ENCODE data around the gene TGFBR3L. TPM values are rescaled to one million over a fixed set of nuclear protein-coding genes. Genes with fewer than 3 reads are reported as not detected.

The TGFBR3L gene
- total and polyA plus RNA-seq, 2 of the 4 experiments (the other 2 are of a cell fraction), result 0.94 TPM; not detected in 1

- peak overlapping the region; percentile 99 for H2AFZ ChIP-seq (replicated peaks; ENCODE audit: low read length, poor library complexity)
- H3K9ac ChIP-seq (ENCODE audit: low read depth, low read length), result peak overlapping the region; percentile 93
- peak overlapping the region; percentile 99 for H3K14ac ChIP-seq (replicated peaks; ENCODE audit: low read depth, low read length)
- intact Hi-C loops (cut with micrococcal nuclease), result no loop called here
- H2BK5ac ChIP-seq (ENCODE audit: low read depth, low read length, poor library complexity, severe bottlenecking), result peak overlapping the region; percentile 85
- no peak overlapping the region for H3K18ac ChIP-seq (ENCODE audit: low read depth, low read length)
- H3K27me3 ChIP-seq (ENCODE audit: control insufficient read depth, insufficient read depth, low read length), result no peaks in the 10 kb centered on the region
- TF ChIP-seq MAFK (IDR thresholded peaks at IDR 0.05; ENCODE audit: low read depth, low read length) (no peak), MXI1 (IDR thresholded peaks at IDR 0.05; ENCODE audit: borderline replicate concordance, low read depth, low read length) (no peak), USF2 (IDR thresholded peaks at IDR 0.05; ENCODE audit: low read depth, low read length) (no peak), POLR2A (IDR thresholded peaks at IDR 0.05; ENCODE audit: low read depth, low read length) (no peak), RFX5 (IDR thresholded peaks at IDR 0.05; ENCODE audit: low read depth, low read length) (no peak), MAZ (IDR thresholded peaks at IDR 0.05; ENCODE audit: borderline replicate concordance, low read depth, low read length) (no peak), FOS (IDR thresholded peaks at IDR 0.05; ENCODE audit: low read depth, low read length) (no peak)
- ChIA-PET POLR2A (ENCODE audit: unreplicated experiment) (interaction anchor here (1.6 kb wide), 1 partner anchor 17 kb away, joined by 5 read pairs; the partner anchor contains the start of gene SNAPC2), CTCF (interaction anchor here (1.0 to 1.6 kb wide), 3 partner anchors 10 to 34 kb away, joined by 5 to 7 read pairs (median 6); partner anchors contain the start of gene SNAPC2)
- H3K27ac ChIP-seq (ENCODE audit: insufficient read depth, low read length), result peak overlapping the region; percentile 91
- no TSS peak for BruUV-seq (replicated peaks)
- dilution Hi-C loops (cut with HindIII; ENCODE audit: low sequenced_read_pairs, unreplicated experiment), result no loop called here
- H4K91ac ChIP-seq (ENCODE audit: insufficient read depth, low read depth, low read length), result peak overlapping the region; percentile 94
- peak overlapping the region; percentile 75 for H4K5ac ChIP-seq (ENCODE audit: low read depth, low read length)
- H2BK15ac ChIP-seq (ENCODE audit: low read depth, low read length), result no peak overlapping the region
- DNase-seq (no peak), ATAC-seq (ENCODE audit: low read depth) (no peak)
- H3K9me1 ChIP-seq (ENCODE audit: insufficient read depth, low read length), result peaks cover 11% of the 10 kb centered on the region
- peak overlapping the region; percentile 99 for H2AK5ac ChIP-seq (ENCODE audit: low read depth, low read length)
- peak overlapping the region; percentile 72 for H3K4me2 ChIP-seq (ENCODE audit: low read depth, low read length)
- H3K4me3 ChIP-seq (ENCODE audit: insufficient read depth, low read depth, low read length), result peak overlapping the region; percentile 60
- H3K79me1 ChIP-seq (ENCODE audit: low read depth in 1 of 2, low read length in 2 of 2), result peaks cover 14 to 40% of the 10 kb centered on the region in 2 experiments; a peak in 3 of 4 replicates
- 28% methylated on average over 4 of the region's 20 CpGs; no CpG with 5 or more reads in 1 of the 2 experiments for WGBS, 2 experiments (ENCODE audit: extremely low coverage in 2 of 2, insufficient read length in 1 of 2)
- no peak overlapping the region for H2BK20ac ChIP-seq (ENCODE audit: low read depth, low read length)
- 0 out of 2 replicates have a peak overlapping the region, but pooled peaks have one; percentile 46 for H2BK120ac ChIP-seq (ENCODE audit: low read depth, low read length)
- H3K56ac ChIP-seq (ENCODE audit: extremely low read depth, insufficient read depth, low read length), result 0 out of 2 replicates have a peak overlapping the region, but pooled peaks have one; percentile 16
- peak overlapping the region; percentile 93 for H3K4ac ChIP-seq (ENCODE audit: low read depth, low read length)
- H4K8ac ChIP-seq (ENCODE audit: low read depth in 2 of 2, low read length in 2 of 2), result peak overlapping the region; percentile 72 to 95
- H3K9me3 ChIP-seq (ENCODE audit: control insufficient read depth, insufficient read depth, low read length), result no peaks in the 10 kb centered on the region
- peak overlapping the region; percentile 91; the same call in 1 of the 2 replicates for H3K23ac ChIP-seq (ENCODE audit: low read depth, low read length)
- peaks cover 33% of the 10 kb centered on the region for H4K20me1 ChIP-seq (ENCODE audit: insufficient read depth, low read length)
- H2AK9ac ChIP-seq (replicated peaks; ENCODE audit: low read depth, low read length, poor library complexity), result peak overlapping the region; percentile 98
- in situ Hi-C loops (cut with MboI; ENCODE audit: low sequenced_read_pairs), result no loop called here
- peaks cover 10% of the 10 kb centered on the region for H3K4me1 ChIP-seq (ENCODE audit: control insufficient read depth, insufficient read depth, low read length)
- H3K36me3 ChIP-seq (ENCODE audit: control insufficient read depth, insufficient read depth, low read length), result peaks cover 20% of the 10 kb centered on the region
Observed at GRCh38 chr19:7902796-7903243, 11.8 kb upstream of the TGFBR3L start.

Data from IMR-90 (cell line).